ENCODE results near the gene OGDH. TPM values are rescaled to one million over a fixed set of nuclear protein-coding genes. Genes with fewer than 3 reads are reported as not detected.

The OGDH gene
- total and polyA plus RNA-seq, 2 of the 13 experiments (the other 11 are each of a cell fraction or from before 2014, with no cell fraction given): 17.4 to 25.4 TPM

DNA sequence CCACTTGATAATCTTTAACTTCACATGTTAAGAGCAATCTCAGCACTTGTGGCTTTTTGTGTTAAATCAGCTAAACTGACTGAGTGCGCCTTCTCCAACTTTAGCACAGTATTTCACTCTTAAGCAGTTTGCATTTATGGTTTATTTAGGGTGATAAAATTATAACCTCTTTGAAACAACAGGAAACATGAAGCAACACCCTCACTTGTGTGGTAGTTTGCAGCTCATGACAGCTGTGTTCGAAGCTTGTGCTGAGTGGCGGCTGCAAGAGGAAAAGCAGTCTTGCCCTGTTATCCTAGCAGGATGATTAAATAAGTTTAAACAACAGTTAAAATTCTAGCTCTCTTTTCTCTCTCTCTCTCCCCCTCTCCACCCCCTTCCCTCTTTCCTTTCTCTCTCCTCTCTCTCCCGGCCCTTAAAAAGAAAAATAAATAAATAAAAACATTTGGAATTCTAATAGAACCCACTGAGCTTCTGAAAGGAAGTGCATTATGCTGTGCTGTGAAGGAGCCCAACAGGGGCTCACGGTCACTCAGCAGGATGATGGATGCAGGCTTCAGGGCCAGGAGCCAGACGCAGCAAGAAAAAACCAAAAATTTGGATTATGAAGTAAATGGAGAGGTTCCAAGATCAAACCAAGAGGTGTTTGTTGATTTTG is 25.2 kb downstream of the OGDH start (continued):
- TF ChIP-seq, protein P1, sequence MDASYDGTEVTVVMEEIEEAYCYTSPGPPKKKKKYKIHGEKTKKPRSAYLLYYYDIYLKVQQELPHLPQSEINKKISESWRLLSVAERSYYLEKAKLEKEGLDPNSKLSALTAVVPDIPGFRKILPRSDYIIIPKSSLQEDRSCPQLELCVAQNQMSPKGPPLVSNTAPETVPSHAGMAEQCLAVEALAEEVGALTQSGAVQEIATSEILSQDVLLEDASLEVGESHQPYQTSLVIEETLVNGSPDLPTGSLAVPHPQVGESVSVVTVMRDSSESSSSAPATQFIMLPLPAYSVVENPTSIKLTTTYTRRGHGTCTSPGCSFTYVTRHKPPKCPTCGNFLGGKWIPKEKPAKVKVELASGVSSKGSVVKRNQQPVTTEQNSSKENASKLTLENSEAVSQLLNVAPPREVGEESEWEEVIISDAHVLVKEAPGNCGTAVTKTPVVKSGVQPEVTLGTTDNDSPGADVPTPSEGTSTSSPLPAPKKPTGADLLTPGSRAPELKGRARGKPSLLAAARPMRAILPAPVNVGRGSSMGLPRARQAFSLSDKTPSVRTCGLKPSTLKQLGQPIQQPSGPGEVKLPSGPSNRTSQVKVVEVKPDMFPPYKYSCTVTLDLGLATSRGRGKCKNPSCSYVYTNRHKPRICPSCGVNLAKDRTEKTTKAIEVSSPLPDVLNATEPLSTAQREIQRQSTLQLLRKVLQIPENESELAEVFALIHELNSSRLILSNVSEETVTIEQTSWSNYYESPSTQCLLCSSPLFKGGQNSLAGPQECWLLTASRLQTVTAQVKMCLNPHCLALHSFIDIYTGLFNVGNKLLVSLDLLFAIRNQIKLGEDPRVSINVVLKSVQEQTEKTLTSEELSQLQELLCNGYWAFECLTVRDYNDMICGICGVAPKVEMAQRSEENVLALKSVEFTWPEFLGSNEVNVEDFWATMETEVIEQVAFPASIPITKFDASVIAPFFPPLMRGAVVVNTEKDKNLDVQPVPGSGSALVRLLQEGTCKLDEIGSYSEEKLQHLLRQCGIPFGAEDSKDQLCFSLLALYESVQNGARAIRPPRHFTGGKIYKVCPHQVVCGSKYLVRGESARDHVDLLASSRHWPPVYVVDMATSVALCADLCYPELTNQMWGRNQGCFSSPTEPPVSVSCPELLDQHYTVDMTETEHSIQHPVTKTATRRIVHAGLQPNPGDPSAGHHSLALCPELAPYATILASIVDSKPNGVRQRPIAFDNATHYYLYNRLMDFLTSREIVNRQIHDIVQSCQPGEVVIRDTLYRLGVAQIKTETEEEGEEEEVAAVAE (CRISPR knock-in tag; IDR thresholded peaks at IDR 0.05; ENCODE audit: borderline replicate concordance): no peak
- TF ChIP-seq, protein P2, sequence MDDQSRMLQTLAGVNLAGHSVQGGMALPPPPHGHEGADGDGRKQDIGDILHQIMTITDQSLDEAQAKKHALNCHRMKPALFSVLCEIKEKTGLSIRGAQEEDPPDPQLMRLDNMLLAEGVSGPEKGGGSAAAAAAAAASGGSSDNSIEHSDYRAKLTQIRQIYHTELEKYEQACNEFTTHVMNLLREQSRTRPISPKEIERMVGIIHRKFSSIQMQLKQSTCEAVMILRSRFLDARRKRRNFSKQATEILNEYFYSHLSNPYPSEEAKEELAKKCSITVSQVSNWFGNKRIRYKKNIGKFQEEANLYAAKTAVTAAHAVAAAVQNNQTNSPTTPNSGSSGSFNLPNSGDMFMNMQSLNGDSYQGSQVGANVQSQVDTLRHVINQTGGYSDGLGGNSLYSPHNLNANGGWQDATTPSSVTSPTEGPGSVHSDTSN (CRISPR knock-in tag; IDR thresholded peaks at IDR 0.05; ENCODE audit: borderline replicate concordance): no peak
- TF ChIP-seq CEBPG (CRISPR knock-in tag; IDR thresholded peaks at IDR 0.05) (no peak), RFX3 (CRISPR knock-in tag; IDR thresholded peaks at IDR 0.05) (no peak), TCF7 (IDR thresholded peaks at IDR 0.05; ENCODE audit: low read depth) (no peak), JARID2 (CRISPR knock-in tag; IDR thresholded peaks at IDR 0.05; ENCODE audit: insufficient replicate concordance) (no peak), ZMAT3 (CRISPR knock-in tag; conservative IDR thresholded peaks at IDR 0.05) (no peak), SNAI1 (CRISPR knock-in tag; IDR thresholded peaks at IDR 0.05; ENCODE audit: borderline replicate concordance) (no peak)
- TF ChIP-seq, protein P3, sequence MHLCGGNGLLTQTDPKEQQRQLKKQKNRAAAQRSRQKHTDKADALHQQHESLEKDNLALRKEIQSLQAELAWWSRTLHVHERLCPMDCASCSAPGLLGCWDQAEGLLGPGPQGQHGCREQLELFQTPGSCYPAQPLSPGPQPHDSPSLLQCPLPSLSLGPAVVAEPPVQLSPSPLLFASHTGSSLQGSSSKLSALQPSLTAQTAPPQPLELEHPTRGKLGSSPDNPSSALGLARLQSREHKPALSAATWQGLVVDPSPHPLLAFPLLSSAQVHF (CRISPR knock-in tag; IDR thresholded peaks at IDR 0.05): no peak
